Activated naive CD4-positive, alpha-beta T cell (primary cell): Measurements from ENCODE around the gene NBEAL2.
A peak's percentile ranks its signal among the peaks of the same experiment; 100 is the strongest.

Experiments
- DNase-seq, 4 experiments: peaks; one replicate each; lab custom pipeline; 2025; lab: John Stamatoyannopoulos, UW

NBEAL2 gene

GRCh38 chr3:46943237-46944187 lies 36.0 kb upstream of the NBEAL2 start:
- DNase-seq: no peak

- no peak for DNase-seq
These were observed 35.3 kb upstream of the NBEAL2 start for GRCh38 chr3:46944191-46944590.

- DNase-seq: no peak
These were observed 33.0 kb upstream of the NBEAL2 start for GRCh38 chr3:46946416-46946815.

GRCh38 chr3:46946856-46947545 lies 32.5 kb upstream of the NBEAL2 start:
- DNase-seq: peak in 2 of 4 experiments; percentile 22 to 35

- no peak for DNase-seq
These were observed 31.9 kb upstream of the NBEAL2 start for GRCh38 chr3:46947546-46947901.

GRCh38 chr3:46947981-46948791 lies 31.3 kb upstream of the NBEAL2 start:
- peak in 2 of 4 experiments; percentile 21 to 23 for DNase-seq

GRCh38 chr3:46948830-46949671 lies 30.4 kb upstream of the NBEAL2 start:
- no peak for DNase-seq

GRCh38 chr3:46950177-46950576 lies 29.3 kb upstream of the NBEAL2 start:
- DNase-seq: no peak

- no peak for DNase-seq
These were observed 28.7 kb upstream of the NBEAL2 start for GRCh38 chr3:46950650-46951241.

- no peak for DNase-seq
These were observed 26.7 kb upstream of the NBEAL2 start for GRCh38 chr3:46952813-46953212.

GRCh38 chr3:46953234-46954010 lies 26.0 kb upstream of the NBEAL2 start:
- no peak for DNase-seq

GRCh38 chr3:46954178-46954577 lies 25.3 kb upstream of the NBEAL2 start:
- no peak for DNase-seq

GRCh38 chr3:46955157-46955556 lies 24.3 kb upstream of the NBEAL2 start:
- DNase-seq: no peak

GRCh38 chr3:46955801-46956259 lies 23.6 kb upstream of the NBEAL2 start:
- no peak for DNase-seq

- DNase-seq: no peak
These were observed 22.2 kb upstream of the NBEAL2 start for GRCh38 chr3:46957092-46957820.

- no peak for DNase-seq
These were observed 20.9 kb upstream of the NBEAL2 start for GRCh38 chr3:46958467-46959160.

GRCh38 chr3:46959161-46959511 lies 20.3 kb upstream of the NBEAL2 start:
- no peak for DNase-seq

GRCh38 chr3:46960081-46960701 lies 19.3 kb upstream of the NBEAL2 start:
- DNase-seq: no peak
